SK-N-MC (cell line): ENCODE data around the gene SLC5A5.

Experiments
- EZH2 ChIP-seq: fragments of 200-600 bp; sonication (generic); IDR thresholded peaks from one replicate; pipeline ENCODE4 v1.6.1; 2017; ENCODE audit warnings: antibody characterized with exemption
- FOXP2 ChIP-seq: optimal IDR thresholded peaks from 2 replicates; pipeline ENCODE3; 2011; ENCODE audit warnings: mild to moderate bottlenecking, moderate library complexity; ENCODE audit not compliant: insufficient read depth; ENCODE audit errors: extremely low read length, control extremely low read depth
- POLR2AphosphoS5 ChIP-seq: IDR thresholded peaks from 2 replicates; pipeline ENCODE4 v1.6.1; 2012; ENCODE audit warnings: mild to moderate bottlenecking, low read depth, low read length, borderline replicate concordance

DNA sequence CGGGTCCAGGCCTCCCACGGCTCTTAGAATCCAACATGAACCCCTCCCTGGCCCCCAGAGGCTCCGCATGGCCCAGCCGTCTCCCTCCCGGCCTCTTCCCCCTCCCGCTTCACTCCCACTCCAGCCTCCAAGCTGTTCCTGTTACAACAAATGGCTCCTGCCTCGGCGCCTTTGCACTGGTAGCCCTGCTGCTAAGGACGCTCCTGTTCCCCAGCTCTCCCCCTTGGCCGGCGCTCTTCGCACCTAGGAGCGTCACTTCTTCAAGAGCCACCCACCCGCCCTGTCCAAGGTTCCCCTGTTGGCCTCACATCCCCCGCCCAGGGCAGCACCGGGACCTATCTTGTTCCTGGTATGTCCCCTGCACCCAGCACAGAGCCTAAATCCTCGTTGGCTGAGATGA, 70.4 kb downstream of the SLC5A5 start:
- TF ChIP-seq POLR2AphosphoS5 (no peak), EZH2 (no peak), FOXP2 (no peak)
